NCI-H2171 treated with DMSO at 0.1 percent for 48 hours (cell line): ENCODE results near the gene EHHADH.
"Not testable (repeated sequence)": the region's sequence is repeated elsewhere in the genome, so short reads cannot be mapped to it uniquely, and the experiment has no call there.

Experiments
- DNase-seq: peaks from one replicate; lab custom pipeline; 2025; lab: John Stamatoyannopoulos, UW

EHHADH gene

GRCh38 chr3:185253645-185254410 lies at the start of gene EHHADH:
EHHADH (minus strand) TSS chr3:185254049; CDS start chr3:185254022, 27 bp downstream.
- peak; percentile 75 for DNase-seq

- not testable (repeated sequence) for DNase-seq
Measured at GRCh38 chr3:185299918-185300426, 46.1 kb upstream of the EHHADH start.

GRCh38 chr3:185297867-185298266 lies 44.0 kb upstream of the EHHADH start:
- DNase-seq = no peak

GRCh38 chr3:185292238-185292637 lies 38.4 kb upstream of the EHHADH start:
- DNase-seq = no peak

- no peak for DNase-seq
Measured at GRCh38 chr3:185290266-185290665, 36.4 kb upstream of the EHHADH start.

GRCh38 chr3:185283374-185283935 lies 29.6 kb upstream of the EHHADH start:
- no peak for DNase-seq

- peak; percentile 97 for DNase-seq
Measured at GRCh38 chr3:185282696-185283373, 29.0 kb upstream of the EHHADH start.

GRCh38 chr3:185280572-185281365 lies 26.9 kb upstream of the EHHADH start:
- peak; percentile 65 for DNase-seq

GRCh38 chr3:185279587-185280138 lies 25.8 kb upstream of the EHHADH start:
- no peak for DNase-seq

GRCh38 chr3:185276415-185276814 lies 22.6 kb upstream of the EHHADH start:
- no peak for DNase-seq

- no peak for DNase-seq
Measured at GRCh38 chr3:185272033-185272432, 18.2 kb upstream of the EHHADH start.

- DNase-seq = peak; percentile 38
Measured at GRCh38 chr3:185270956-185271332, 17.1 kb upstream of the EHHADH start.

- DNase-seq = peak; percentile 93
Measured at GRCh38 chr3:185270262-185270955, 16.6 kb upstream of the EHHADH start.

GRCh38 chr3:185268194-185268962 lies 14.5 kb upstream of the EHHADH start:
- DNase-seq = no peak

GRCh38 chr3:185267193-185267592 lies 13.3 kb upstream of the EHHADH start:
- DNase-seq = no peak

- DNase-seq = no peak
Measured at GRCh38 chr3:185264849-185265553, 11.2 kb upstream of the EHHADH start.

- DNase-seq = no peak
Measured at GRCh38 chr3:185263423-185263822, 9.6 kb upstream of the EHHADH start.

- no peak for DNase-seq
Measured at GRCh38 chr3:185257334-185257733, 3.5 kb upstream of the EHHADH start.

GRCh38 chr3:185254799-185255198 lies 950 bp upstream of the EHHADH start:
- DNase-seq = no peak

- DNase-seq = not testable (repeated sequence)
Measured at GRCh38 chr3:185253133-185253532, 716 bp downstream of the EHHADH start.
